Measurements from ENCODE around the gene APBA2.

DNA sequence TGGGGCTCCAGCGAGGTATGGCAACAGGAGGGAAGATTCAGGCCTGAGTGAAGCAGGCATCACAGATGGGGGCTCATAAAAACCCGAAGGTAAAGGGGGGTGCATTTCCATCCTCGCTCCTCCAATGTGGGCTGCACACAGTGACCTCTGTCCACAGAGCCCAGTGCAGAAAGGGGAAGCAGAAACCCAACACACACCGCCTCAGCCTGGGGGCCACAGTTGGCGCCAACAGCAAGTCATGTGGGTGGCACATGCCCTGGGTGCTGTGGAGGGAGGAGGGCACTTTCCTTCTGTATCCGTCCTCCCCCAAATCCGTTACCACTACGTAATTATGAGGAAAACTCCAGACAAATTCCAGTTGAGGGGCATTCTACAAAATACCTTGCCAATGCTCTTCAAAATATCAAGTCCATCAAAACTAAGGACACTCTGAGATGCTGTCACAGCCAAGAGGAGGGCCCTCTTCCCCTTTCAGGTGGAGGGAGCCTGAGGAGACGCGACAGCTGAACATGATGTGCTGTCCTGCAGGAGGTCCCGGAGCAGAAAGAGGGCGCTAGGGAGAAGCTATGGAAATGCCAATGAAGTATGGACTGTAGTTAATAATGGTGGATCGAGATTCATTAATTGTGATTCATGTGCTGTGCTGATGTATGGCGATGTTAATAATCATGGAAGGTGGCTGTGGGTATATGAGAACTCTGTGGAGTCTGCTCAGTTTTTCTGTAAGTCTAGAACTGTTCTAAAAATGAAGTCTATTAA is 16.4 kb downstream of the APBA2 start:
- TF ChIP-seq, protein P1, sequence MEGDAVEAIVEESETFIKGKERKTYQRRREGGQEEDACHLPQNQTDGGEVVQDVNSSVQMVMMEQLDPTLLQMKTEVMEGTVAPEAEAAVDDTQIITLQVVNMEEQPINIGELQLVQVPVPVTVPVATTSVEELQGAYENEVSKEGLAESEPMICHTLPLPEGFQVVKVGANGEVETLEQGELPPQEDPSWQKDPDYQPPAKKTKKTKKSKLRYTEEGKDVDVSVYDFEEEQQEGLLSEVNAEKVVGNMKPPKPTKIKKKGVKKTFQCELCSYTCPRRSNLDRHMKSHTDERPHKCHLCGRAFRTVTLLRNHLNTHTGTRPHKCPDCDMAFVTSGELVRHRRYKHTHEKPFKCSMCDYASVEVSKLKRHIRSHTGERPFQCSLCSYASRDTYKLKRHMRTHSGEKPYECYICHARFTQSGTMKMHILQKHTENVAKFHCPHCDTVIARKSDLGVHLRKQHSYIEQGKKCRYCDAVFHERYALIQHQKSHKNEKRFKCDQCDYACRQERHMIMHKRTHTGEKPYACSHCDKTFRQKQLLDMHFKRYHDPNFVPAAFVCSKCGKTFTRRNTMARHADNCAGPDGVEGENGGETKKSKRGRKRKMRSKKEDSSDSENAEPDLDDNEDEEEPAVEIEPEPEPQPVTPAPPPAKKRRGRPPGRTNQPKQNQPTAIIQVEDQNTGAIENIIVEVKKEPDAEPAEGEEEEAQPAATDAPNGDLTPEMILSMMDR (IDR thresholded peaks at IDR 0.05), result no peak
- TF ChIP-seq POLR2A (IDR thresholded peaks at IDR 0.05), result no peak
